ENCODE results near the gene HOXD8. TPM values are rescaled to one million over a fixed set of nuclear protein-coding genes. Genes with fewer than 3 reads are reported as not detected.

HOXD8 gene
- total RNA-seq, 2 experiments from 2014 or later = not detected

DNA sequence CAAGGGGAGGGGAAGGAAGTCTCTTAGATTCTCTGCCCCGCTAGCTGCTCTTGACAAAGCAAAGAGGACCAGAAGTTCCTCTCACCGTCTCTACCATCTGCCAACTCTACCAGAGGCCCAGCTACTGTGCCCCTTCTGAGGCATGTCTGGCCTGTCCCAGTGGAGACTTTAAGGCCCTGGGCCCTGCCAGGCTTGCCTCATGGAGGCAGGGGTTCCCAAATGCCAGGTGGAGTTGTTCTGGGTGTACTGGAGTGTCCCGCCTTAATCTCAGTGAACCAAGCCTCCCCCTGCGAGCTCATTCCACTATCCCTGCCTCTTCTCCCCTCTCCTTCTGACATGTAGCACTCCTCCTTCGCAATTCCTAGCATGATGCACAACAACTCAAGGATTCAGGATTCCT, 27.7 kb upstream of the HOXD8 start:
- ATAC-seq (no peak), DNase-seq (no peak)
- no peak overlapping the region for H3K27ac Mint-ChIP-seq
- CTCF ChIA-PET = interaction anchor here (0.7 to 1.4 kb wide), 4 partner anchors 18 to 536 kb away, joined by 3 read pairs; no protein-coding TSS in a partner anchor
- no peaks in the 10 kb centered on the region for H3K9me3 Mint-ChIP-seq (ENCODE audit: low read depth)
- H3K4me3 Mint-ChIP-seq = no peak overlapping the region
- peaks cover 3% of the 10 kb centered on the region for H3K36me3 Mint-ChIP-seq
- peaks cover 94% of the 10 kb centered on the region for H3K27me3 Mint-ChIP-seq
- H3K4me1 Mint-ChIP-seq = peaks cover 11% of the 10 kb centered on the region

DNA sequence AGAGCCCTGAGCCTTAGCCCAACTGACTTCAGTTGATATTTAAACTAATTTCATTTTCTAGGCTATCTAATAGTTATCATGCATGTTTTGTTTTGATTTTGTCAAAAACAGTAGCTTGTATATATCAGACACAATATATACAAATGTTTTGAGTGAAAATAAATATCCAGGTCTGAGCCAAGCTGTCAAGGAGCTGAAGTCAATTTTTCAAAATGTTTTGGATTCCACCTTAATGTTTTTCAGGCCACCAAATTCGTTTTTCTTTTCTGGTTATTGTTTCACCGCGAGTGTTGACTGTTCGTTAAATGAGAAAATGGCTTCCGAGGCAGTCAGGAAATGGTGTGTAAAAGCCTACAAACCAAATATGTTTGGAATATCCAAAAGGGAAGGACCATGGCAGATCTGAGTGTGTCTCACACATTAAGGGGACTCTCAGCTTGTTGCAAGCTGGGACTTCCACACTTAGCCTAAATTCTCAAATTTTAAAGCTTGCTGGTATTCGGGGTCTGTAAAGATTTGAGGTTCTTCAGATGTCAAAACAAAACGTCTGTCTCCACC, 27.1 kb upstream of the HOXD8 start:
- no peak overlapping the region for H3K4me3 Mint-ChIP-seq
- peaks cover 3% of the 10 kb centered on the region for H3K36me3 Mint-ChIP-seq
- H3K4me1 Mint-ChIP-seq = peaks cover 11% of the 10 kb centered on the region
- H3K9me3 Mint-ChIP-seq (ENCODE audit: low read depth) = no peaks in the 10 kb centered on the region
- CTCF ChIA-PET = interaction anchor here (0.7 to 1.4 kb wide), 4 partner anchors 18 to 536 kb away, joined by 3 read pairs; no protein-coding TSS in a partner anchor
- ATAC-seq (no peak), DNase-seq (no peak)
- H3K27ac Mint-ChIP-seq = no peak overlapping the region
- H3K27me3 Mint-ChIP-seq = peaks cover 93% of the 10 kb centered on the region

DNA sequence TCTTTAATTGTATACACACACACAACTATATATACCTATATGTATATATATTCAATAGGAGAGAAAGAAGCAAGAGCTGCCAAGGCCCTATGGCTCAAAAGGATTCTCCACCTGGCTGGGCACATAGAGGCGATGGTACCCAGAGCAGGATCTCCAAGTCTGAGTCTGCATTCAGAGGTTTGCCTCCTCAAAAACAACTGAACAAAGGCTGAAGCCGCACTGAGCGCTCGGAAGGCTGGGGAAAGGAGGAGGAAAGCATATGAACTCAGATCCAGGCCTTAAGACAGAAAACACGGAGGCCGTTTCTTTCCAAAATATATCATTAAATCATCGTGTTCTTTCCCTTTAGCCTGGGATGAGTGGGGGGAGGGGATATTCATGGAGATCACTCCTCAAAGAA, 26.3 kb upstream of the HOXD8 start:
- peaks cover 3% of the 10 kb centered on the region for H3K36me3 Mint-ChIP-seq
- no peak for ATAC-seq
- CTCF ChIA-PET = interaction anchor here (0.9 to 1.4 kb wide), 4 partner anchors 17 to 37 kb away, joined by 3 read pairs; no protein-coding TSS in a partner anchor
- H3K4me3 Mint-ChIP-seq = no peak overlapping the region
- no peak for DNase-seq
- no peak overlapping the region for H3K27ac Mint-ChIP-seq
- no peaks in the 10 kb centered on the region for H3K9me3 Mint-ChIP-seq (ENCODE audit: low read depth)
- peaks cover 85% of the 10 kb centered on the region for H3K27me3 Mint-ChIP-seq
- peaks cover 6% of the 10 kb centered on the region for H3K4me1 Mint-ChIP-seq

DNA sequence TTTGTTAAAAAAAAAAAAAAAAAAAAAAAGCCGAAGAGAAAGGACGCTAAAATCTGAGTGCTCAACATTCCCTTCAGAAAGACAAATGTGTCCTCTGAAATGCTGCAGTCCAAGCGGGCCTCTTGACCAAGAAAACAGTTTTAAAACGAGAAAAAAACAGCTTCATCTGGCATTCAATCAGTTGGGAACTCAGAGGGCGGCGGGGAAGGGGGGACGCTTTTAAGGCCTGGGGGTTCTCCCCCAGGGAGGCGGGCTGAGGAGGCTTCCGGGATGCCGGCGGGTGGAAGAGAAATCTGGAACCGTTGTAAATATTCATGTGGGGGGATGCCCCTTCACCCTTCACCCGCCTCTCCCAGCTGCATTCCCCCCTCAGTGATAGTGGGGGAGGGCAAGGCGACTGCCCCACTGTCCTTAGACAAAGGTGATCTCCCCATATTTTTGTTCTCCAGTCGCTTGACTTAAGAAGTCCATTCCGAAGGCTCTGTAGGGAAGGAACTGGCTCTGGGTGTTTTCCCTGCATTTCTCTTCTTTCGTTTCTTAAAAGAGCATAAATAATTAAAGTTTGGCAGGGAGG, 25.7 kb upstream of the HOXD8 start:
- CTCF ChIA-PET = interaction anchor here (0.9 to 1.0 kb wide), 3 partner anchors 11 to 36 kb away, joined by 3 read pairs; partner anchors contain the start of gene HOXD13
- peaks cover 6% of the 10 kb centered on the region for H3K4me1 Mint-ChIP-seq
- H3K4me3 Mint-ChIP-seq = no peak overlapping the region
- no peak overlapping the region for H3K27ac Mint-ChIP-seq
- no peak for DNase-seq
- H3K36me3 Mint-ChIP-seq = peaks cover 4% of the 10 kb centered on the region
- H3K27me3 Mint-ChIP-seq = peaks cover 82% of the 10 kb centered on the region
- H3K9me3 Mint-ChIP-seq (ENCODE audit: low read depth) = no peaks in the 10 kb centered on the region
- ATAC-seq = no peak

DNA sequence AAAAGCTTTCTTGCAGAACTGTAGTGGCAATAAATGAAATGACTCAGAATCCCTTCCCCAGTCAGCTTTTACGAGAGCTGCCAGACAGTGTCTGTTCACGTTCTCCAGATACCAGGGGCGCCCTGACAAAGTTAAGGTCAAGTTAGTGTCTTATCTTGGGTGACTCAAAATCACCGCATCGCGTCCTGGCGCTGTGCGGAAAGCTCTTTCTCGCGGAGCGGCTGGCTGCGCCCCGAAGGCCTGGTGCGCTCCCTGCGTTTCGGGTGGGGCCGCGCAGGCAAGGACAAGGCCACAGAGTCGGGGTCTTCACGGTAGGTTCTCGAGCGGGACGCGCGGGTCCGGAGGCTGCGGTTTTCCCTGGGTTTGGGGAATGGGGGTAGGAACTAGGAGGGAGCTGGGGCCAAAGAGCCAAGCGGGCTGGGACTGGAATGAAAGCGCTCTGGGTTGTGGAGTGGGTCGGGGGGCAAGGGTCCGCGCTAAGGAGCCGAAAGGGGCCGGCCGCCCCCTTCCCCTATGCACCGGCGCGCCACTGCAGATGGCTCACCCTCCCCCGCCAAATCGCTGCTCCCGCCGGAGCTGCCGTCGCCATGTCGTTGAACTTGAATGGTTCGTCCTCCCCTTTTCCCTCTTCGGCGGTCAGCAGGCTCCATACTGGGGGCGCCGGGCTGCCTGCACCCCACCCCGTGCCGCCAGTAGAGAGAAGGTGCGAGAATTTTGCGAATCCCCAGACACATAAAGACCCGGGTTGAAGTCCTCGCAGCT, 25.0 kb upstream of the HOXD8 start:
- CTCF ChIA-PET = interaction anchor here (0.8 to 1.1 kb wide), 5 partner anchors 12 to 36 kb away, joined by 3 read pairs; partner anchors contain the start of gene HOXD13
- ATAC-seq = no peak
- Mint-ChIP-seq H3K4me1 (peaks cover 8% of the 10 kb centered on the region), H3K36me3 (peaks cover 5% of the 10 kb centered on the region), H3K4me3 (no peak overlapping the region), H3K27ac (no peak overlapping the region), H3K27me3 (peaks cover 82% of the 10 kb centered on the region), H3K9me3 (ENCODE audit: low read depth) (no peaks in the 10 kb centered on the region)
- no peak for DNase-seq

DNA sequence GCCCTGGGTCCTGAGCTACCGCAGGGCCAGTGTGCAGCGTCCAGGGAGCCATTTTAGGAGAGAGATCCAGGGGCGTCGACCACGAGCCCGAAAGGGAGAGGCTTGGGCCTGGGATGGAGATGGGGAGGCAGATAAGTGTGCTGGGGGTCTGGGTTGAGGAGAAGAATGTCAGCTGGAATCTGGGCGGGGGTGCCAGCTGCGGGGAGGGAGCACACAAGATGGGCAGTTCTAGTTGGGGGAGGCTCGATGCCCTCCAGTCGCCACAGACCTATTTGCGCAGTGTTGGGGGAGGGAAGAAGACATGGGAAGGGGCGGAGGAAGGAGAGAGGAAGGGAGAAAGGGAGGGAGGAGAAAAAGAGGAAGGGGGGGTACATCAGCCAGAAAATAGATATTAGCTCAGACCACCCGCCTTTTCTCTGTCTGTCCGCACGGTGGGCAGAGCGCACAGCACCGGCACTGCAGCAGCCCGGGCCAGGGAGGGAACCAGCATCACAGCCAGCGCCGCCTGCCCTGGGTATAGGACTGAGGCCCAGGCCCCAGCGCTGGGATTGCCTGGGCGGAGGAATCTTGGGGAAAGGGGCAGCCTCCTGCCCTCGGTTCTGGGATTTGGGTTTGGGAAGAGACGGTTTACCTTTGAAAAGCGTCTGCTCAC, 24.3 kb upstream of the HOXD8 start:
- H3K4me1 Mint-ChIP-seq = peaks cover 8% of the 10 kb centered on the region
- no peaks in the 10 kb centered on the region for H3K9me3 Mint-ChIP-seq (ENCODE audit: low read depth)
- no peak overlapping the region for H3K4me3 Mint-ChIP-seq
- peaks cover 85% of the 10 kb centered on the region for H3K27me3 Mint-ChIP-seq
- DNase-seq (no peak), ATAC-seq (no peak)
- CTCF ChIA-PET = interaction anchor here (0.8 to 1.1 kb wide), 2 partner anchors 17 to 21 kb away, joined by 3 read pairs; no protein-coding TSS in a partner anchor
- H3K27ac Mint-ChIP-seq = no peak overlapping the region
- H3K36me3 Mint-ChIP-seq = peaks cover 5% of the 10 kb centered on the region

DNA sequence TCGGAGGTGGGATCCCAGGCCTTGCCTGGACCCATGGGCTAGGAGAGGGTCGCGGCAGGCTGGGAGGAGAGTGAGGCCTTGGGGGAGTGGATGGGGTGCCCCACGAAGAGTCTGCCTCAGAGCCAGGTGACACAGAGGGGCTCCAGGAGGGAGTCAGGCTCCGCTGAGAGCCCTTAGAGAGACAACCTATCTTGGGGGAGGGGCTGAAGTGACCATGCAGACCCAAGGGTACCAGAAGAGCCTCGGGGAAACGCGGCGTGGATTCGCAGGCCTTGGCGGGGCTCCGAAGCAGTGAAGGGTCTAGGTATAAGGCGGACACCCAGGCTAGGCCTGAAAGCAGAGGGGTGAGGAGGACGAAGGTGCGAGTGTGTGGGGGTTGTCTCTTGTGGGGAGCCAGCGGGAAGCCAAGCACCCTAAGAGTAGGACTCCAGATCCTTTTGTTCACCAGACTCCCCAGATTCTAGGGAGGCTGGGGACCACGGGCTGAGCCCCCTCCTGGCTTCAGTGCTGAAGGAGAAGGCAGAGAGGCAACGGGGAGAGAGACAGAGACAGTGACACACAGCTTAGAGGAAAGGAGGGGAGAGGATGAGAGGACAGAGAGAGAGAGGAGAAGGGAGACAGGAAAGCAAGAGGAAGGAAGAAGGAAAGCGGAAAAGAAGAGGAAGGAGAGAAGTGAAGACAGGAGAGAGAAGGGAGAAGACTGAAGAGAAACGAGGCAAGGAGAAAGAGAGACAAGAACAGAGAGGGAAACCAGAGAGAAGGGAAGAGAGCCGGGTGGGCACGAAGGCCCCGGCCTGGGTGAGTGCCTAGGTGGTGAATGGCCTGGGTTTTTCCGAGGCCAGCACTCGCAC, 23.6 kb upstream of the HOXD8 start:
- Mint-ChIP-seq H3K27me3 (peaks cover 85% of the 10 kb centered on the region), H3K4me1 (peaks cover 8% of the 10 kb centered on the region), H3K36me3 (peaks cover 5% of the 10 kb centered on the region), H3K9me3 (ENCODE audit: low read depth) (no peaks in the 10 kb centered on the region), H3K4me3 (peak overlapping the region; percentile 23), H3K27ac (peak overlapping the region; percentile 75)
- ATAC-seq (no peak), DNase-seq (no peak)
- CTCF ChIA-PET = no interaction called here

DNA sequence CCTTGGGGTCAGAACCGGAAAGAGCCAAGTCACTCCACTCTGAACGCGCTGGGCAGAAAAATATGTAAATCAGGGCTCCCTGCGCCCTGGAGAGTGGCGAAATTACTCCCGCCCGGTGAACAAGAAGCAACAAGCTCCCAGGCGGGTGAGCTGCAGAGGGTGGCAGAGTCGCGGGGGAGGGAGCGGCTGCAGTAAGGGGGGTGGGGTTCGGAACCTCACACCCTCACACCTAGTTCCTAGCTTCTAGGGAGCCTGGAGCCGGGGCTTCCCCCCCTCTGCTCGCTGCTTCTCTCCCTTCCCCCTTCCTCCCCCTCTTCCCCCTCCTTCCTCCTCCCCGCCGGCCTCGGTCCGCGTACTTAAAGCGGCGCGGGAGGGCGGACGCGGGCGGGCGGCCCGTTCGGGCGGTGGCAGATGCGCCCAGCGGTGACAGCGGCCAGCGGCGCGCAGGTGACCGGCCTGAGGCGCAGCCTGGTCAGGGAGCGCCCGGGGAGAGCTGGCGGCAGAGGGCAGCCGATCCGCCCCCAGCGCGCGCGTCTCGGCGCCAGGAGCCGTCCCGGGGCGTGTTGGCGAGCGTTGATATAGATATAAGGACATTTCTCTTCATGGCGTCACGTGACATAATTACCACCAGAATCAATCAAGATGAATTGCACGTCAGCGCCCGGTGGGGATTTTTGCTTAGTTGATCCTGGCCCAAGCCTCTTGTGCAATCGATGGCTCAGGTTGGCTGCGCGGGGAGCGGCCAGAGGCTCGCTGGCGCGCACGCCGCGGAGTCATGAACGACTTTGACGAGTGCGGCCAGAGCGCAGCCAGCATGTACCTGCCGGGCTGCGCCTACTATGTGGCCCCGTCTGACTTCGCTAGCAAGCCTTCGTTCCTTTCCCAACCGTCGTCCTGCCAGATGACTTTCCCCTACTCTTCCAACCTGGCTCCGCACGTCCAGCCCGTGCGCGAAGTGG, 22.6 kb upstream of the HOXD8 start, which contains the start of gene HOXD11:
Gene HOXD11, plus strand, starts transcription at position 700 of the 959 bp plus-strand sequence. Its CDS starts 76 bp downstream, at position 776.
- no peaks in the 10 kb centered on the region for H3K9me3 Mint-ChIP-seq (ENCODE audit: low read depth)

DNA sequence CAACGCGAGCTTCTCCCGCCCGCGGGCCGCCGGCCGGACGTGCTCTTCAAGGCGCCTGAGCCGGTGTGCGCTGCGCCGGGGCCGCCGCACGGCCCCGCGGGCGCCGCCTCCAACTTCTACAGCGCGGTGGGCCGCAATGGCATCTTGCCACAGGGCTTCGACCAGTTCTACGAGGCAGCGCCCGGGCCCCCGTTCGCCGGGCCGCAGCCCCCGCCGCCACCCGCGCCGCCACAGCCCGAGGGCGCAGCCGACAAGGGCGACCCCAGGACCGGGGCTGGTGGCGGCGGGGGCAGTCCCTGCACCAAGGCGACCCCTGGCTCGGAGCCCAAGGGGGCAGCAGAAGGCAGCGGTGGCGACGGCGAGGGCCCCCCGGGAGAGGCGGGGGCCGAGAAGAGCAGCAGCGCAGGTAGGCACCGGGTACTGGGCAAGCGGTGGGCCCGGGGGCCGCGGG, 21.7 kb upstream of the HOXD8 start:
- H3K4me1 Mint-ChIP-seq = peaks cover 10% of the 10 kb centered on the region
- H3K27me3 Mint-ChIP-seq = peaks cover 85% of the 10 kb centered on the region
- DNase-seq (no peak), ATAC-seq (no peak)
- H3K36me3 Mint-ChIP-seq = peaks cover 5% of the 10 kb centered on the region
- no peak overlapping the region for H3K27ac Mint-ChIP-seq
- H3K9me3 Mint-ChIP-seq (ENCODE audit: low read depth) = no peaks in the 10 kb centered on the region
- H3K4me3 Mint-ChIP-seq = no peak overlapping the region
- CTCF ChIA-PET = no interaction called here

More for the DNA sequence above, 22.6 kb upstream of the HOXD8 start, which contains the start of gene HOXD11:
- DNase-seq (no peak), ATAC-seq (no peak)
- CTCF ChIA-PET = no interaction called here
- Mint-ChIP-seq H3K4me3 (peak within 1 kb of the TSS; percentile 23), H3K4me1 (peaks cover 10% of the 10 kb centered on the region), H3K27ac (peak within 1 kb of the TSS; percentile 75), H3K27me3 (peaks cover 85% of the 10 kb centered on the region), H3K36me3 (peaks cover 5% of the 10 kb centered on the region)

DNA sequence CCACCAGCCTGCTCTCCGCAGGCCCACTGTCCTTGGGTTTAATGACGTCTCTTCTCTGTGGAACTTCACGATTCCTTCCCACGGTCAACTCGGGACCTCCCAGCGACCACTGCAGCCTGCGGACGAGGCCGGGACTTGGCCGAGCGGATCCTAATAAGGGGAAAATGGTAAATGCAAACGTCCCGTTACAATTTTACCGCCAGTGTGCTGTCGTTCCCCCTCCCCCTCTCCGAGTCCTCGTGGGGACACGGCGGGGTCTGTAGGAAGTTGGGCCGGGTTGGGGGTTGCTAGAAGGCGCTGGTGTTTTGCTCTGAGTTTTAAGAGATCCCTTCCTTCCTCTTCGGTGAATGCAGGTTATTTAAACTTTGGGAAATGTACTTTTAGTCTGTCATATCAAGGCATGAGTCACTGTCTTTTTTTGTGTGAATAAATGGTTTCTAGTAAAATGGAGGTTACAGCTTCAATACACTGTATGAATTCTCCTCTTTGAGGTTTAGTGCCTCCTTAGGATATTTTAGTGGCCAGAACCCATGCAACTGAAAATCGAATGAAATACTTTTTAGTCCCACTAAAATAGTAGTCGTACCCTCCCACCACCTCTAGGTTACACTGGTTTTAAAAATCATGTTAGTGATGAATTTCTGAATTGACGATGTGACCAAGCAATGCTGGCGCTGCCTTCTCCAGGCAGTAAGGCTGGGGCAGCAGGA, 20.2 kb upstream of the HOXD8 start:
- H3K27ac Mint-ChIP-seq = peak overlapping the region; percentile 41
- no peak for ATAC-seq
- H3K4me3 Mint-ChIP-seq = peak overlapping the region; percentile 10

DNA sequence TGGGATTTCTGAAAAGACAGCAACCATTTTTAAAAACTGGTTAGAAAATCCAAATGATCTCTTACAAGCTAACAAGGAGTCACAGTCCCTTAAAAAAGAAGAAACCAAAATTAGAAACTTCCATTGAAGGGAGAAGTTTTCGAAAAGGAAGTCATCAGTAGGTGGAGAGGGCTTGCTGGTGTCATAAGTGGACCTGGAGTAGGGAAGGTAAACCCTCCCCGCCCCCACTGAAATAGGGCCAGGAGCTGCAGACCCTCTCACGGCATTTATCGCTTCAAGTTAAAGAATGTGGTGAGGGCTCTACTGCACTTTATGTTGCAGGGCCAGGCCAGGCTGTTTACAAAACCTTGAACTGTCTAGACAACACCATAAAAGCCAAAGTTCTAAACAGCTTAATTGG, 19.6 kb upstream of the HOXD8 start:
- CTCF ChIA-PET = interaction anchor here (0.8 to 2.2 kb wide), 10 partner anchors 12 to 805 kb away, joined by 3 to 8 read pairs (median 3); no protein-coding TSS in a partner anchor
- Mint-ChIP-seq H3K36me3 (peaks cover 5% of the 10 kb centered on the region), H3K4me1 (peaks cover 10% of the 10 kb centered on the region), H3K27me3 (peaks cover 85% of the 10 kb centered on the region), H3K9me3 (ENCODE audit: low read depth) (no peaks in the 10 kb centered on the region), H3K4me3 (no peak overlapping the region), H3K27ac (peak overlapping the region; percentile 22)
- ATAC-seq = no peak
- no peak for DNase-seq

More for the DNA sequence above, 20.2 kb upstream of the HOXD8 start:
- Mint-ChIP-seq H3K9me3 (ENCODE audit: low read depth) (no peaks in the 10 kb centered on the region), H3K36me3 (peaks cover 5% of the 10 kb centered on the region), H3K27me3 (peaks cover 85% of the 10 kb centered on the region), H3K4me1 (peaks cover 10% of the 10 kb centered on the region)
- CTCF ChIA-PET = interaction anchor here (0.8 to 1.6 kb wide), 4 partner anchors 22 to 60 kb away, joined by 3 to 4 read pairs (median 4); no protein-coding TSS in a partner anchor
- DNase-seq = no peak
